ENCODE measurements around the gene WASHC4. TPM values are rescaled to one million over a fixed set of nuclear protein-coding genes. Genes with fewer than 3 reads are reported as not detected.

The WASHC4 gene
- total RNA-seq, 1 experiment from 2014 or later = 25.5 TPM

GRCh38 chr12:105067511-105068031 lies 40.0 kb upstream of the WASHC4 start:
- Histone ChIP-seq H3K4me1 (ENCODE audit: control insufficient read depth in 1 of 2, insufficient read depth in 2 of 2, low read length in 2 of 2) (no peaks in the 10 kb centered on the region), H4K20me1 (ENCODE audit: insufficient read depth) (no peaks in the 10 kb centered on the region), H3K27ac (ENCODE audit: low read depth, low read length) (no peak overlapping the region), H3K4me3 (replicated peaks in 1 of 2; ENCODE audit: low read depth in 1 of 2, low read length in 2 of 2) (no peak overlapping the region), H2AFZ (ENCODE audit: low read depth, low read length, poor library complexity, severe bottlenecking) (no peak overlapping the region), H3K9ac (ENCODE audit: low read length) (no peak overlapping the region), H3K9me2 (ENCODE audit: insufficient read depth) (no peaks in the 10 kb centered on the region), H3K79me2 (ENCODE audit: insufficient read depth, low read length) (no peaks in the 10 kb centered on the region), H3K4me2 (ENCODE audit: low read length) (no peak overlapping the region), H3K36me3 (ENCODE audit: control insufficient read depth in 1 of 2, insufficient read depth in 2 of 2, low read length in 2 of 2) (no peaks in the 10 kb centered on the region), H3K27me3 (ENCODE audit: insufficient read depth, low read length) (no peaks in the 10 kb centered on the region), H3K9me3 (ENCODE audit: control insufficient read depth in 1 of 2, insufficient read depth in 1 of 2, low read depth in 1 of 2, low read length in 2 of 2) (no peaks in the 10 kb centered on the region)
- ChIA-PET RAD21 (ENCODE audit: low non-redundant PET in 1 of 2, low total read pairs in 2 of 2, uncharacterized antibody in 2 of 2, unreplicated experiment in 2 of 2) (no interaction called here), POLR2A (no interaction called here), CTCF (no interaction called here)
- ATAC-seq = no peak
- TF ChIP-seq EZH2 (IDR thresholded peaks at IDR 0.05) (no peak), TCF7L2 (IDR thresholded peaks at IDR 0.05; ENCODE audit: borderline replicate concordance, extremely low read depth, insufficient read depth, insufficient read length) (no peak), ELF1 (IDR thresholded peaks at IDR 0.05; ENCODE audit: borderline replicate concordance, low read depth) (no peak), RAD21 (IDR thresholded peaks at IDR 0.05; ENCODE audit: low read depth) (no peak), YY1 (IDR thresholded peaks at IDR 0.05; ENCODE audit: extremely low read depth, insufficient replicate concordance, low read depth, low read length) (no peak), CBX3 (IDR thresholded peaks at IDR 0.05; ENCODE audit: low read depth) (no peak), MAX (IDR thresholded peaks at IDR 0.05) (no peak), JUND (IDR thresholded peaks at IDR 0.05) (no peak), POLR2A (IDR thresholded peaks at IDR 0.05; ENCODE audit: borderline replicate concordance, extremely low read depth, insufficient read depth, insufficient read length) (no peak), ZFX (IDR thresholded peaks at IDR 0.05) (no peak)
- TF ChIP-seq, protein P1, sequence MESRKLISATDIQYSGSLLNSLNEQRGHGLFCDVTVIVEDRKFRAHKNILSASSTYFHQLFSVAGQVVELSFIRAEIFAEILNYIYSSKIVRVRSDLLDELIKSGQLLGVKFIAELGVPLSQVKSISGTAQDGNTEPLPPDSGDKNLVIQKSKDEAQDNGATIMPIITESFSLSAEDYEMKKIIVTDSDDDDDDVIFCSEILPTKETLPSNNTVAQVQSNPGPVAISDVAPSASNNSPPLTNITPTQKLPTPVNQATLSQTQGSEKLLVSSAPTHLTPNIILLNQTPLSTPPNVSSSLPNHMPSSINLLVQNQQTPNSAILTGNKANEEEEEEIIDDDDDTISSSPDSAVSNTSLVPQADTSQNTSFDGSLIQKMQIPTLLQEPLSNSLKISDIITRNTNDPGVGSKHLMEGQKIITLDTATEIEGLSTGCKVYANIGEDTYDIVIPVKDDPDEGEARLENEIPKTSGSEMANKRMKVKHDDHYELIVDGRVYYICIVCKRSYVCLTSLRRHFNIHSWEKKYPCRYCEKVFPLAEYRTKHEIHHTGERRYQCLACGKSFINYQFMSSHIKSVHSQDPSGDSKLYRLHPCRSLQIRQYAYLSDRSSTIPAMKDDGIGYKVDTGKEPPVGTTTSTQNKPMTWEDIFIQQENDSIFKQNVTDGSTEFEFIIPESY (IDR thresholded peaks at IDR 0.05; ENCODE audit: extremely low read depth, insufficient replicate concordance, low read length) = no peak
- TF ChIP-seq, protein P2, sequence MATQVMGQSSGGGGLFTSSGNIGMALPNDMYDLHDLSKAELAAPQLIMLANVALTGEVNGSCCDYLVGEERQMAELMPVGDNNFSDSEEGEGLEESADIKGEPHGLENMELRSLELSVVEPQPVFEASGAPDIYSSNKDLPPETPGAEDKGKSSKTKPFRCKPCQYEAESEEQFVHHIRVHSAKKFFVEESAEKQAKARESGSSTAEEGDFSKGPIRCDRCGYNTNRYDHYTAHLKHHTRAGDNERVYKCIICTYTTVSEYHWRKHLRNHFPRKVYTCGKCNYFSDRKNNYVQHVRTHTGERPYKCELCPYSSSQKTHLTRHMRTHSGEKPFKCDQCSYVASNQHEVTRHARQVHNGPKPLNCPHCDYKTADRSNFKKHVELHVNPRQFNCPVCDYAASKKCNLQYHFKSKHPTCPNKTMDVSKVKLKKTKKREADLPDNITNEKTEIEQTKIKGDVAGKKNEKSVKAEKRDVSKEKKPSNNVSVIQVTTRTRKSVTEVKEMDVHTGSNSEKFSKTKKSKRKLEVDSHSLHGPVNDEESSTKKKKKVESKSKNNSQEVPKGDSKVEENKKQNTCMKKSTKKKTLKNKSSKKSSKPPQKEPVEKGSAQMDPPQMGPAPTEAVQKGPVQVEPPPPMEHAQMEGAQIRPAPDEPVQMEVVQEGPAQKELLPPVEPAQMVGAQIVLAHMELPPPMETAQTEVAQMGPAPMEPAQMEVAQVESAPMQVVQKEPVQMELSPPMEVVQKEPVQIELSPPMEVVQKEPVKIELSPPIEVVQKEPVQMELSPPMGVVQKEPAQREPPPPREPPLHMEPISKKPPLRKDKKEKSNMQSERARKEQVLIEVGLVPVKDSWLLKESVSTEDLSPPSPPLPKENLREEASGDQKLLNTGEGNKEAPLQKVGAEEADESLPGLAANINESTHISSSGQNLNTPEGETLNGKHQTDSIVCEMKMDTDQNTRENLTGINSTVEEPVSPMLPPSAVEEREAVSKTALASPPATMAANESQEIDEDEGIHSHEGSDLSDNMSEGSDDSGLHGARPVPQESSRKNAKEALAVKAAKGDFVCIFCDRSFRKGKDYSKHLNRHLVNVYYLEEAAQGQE (IDR thresholded peaks at IDR 0.05; ENCODE audit: low read depth) = no peak
- TF ChIP-seq, protein P3, sequence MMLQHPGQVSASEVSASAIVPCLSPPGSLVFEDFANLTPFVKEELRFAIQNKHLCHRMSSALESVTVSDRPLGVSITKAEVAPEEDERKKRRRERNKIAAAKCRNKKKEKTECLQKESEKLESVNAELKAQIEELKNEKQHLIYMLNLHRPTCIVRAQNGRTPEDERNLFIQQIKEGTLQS (IDR thresholded peaks at IDR 0.05) = no peak
- TF ChIP-seq, protein P4, sequence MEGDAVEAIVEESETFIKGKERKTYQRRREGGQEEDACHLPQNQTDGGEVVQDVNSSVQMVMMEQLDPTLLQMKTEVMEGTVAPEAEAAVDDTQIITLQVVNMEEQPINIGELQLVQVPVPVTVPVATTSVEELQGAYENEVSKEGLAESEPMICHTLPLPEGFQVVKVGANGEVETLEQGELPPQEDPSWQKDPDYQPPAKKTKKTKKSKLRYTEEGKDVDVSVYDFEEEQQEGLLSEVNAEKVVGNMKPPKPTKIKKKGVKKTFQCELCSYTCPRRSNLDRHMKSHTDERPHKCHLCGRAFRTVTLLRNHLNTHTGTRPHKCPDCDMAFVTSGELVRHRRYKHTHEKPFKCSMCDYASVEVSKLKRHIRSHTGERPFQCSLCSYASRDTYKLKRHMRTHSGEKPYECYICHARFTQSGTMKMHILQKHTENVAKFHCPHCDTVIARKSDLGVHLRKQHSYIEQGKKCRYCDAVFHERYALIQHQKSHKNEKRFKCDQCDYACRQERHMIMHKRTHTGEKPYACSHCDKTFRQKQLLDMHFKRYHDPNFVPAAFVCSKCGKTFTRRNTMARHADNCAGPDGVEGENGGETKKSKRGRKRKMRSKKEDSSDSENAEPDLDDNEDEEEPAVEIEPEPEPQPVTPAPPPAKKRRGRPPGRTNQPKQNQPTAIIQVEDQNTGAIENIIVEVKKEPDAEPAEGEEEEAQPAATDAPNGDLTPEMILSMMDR (IDR thresholded peaks at IDR 0.05 in 2 of 3, conservative IDR thresholded peaks at IDR 0.05 in 1 of 3; ENCODE audit: borderline replicate concordance in 1 of 3, insufficient read depth in 1 of 3, low read depth in 2 of 3, low read length in 2 of 3) = no peak
- intact Hi-C loops (cut with micrococcal nuclease) = no loop called here
- no peak for DNase-seq (ENCODE audit: low read depth, low spot score)
- no TSS peak for BruUV-seq (replicated peaks)

All from HCT116 (cell line).